H1 (cell line): Measurements from ENCODE around the gene GHRL. TPM values are rescaled to one million over a fixed set of nuclear protein-coding genes. Genes with fewer than 3 reads are reported as not detected.

Experiments used
- CTCF ChIA-PET: fragments of 300-600 bp; sonication (Branson Sonifier 250); formaldehyde crosslinking; loops from one replicate; lab custom pipeline; 2021; ENCODE audit not compliant: partially characterized antibody; lab: Charles Lee
- POLR2A ChIA-PET: fragments of 300-600 bp; sonication (Branson Sonifier 250); formaldehyde crosslinking; loops from one replicate; lab custom pipeline; 2021; ENCODE audit warnings: inconsistent platforms; ENCODE audit not compliant: partially characterized antibody; lab: Charles Lee
- DNase-seq, 2 experiments: peaks; one replicate each; pipeline versions ENCODE4 v3.0.0 to v3.0.0-alpha.2; 2010 to 2022; ENCODE audit warnings: low spot score in 2 of 2, low read depth in 1 of 2, mixed read lengths in 1 of 2
- FAIRE-seq: peaks from 2 replicates; lab custom pipeline; 2011; peaks lifted over from hg19 to GRCh38; lab: Jason Lieb, UNC
- H2AFZ ChIP-seq: 2 replicates; pipeline ENCODE4 v1.8.1; 2012; ENCODE audit warnings: low read length, inconsistent platforms
- H2AK5ac ChIP-seq: 2 replicates; pipeline ENCODE4 v1.6.1; 2013; ENCODE audit warnings: low read depth, low read length
- H2BK120ac ChIP-seq: replicated peaks from 2 replicates; pipeline ENCODE3; 2013; ENCODE audit warnings: low read depth, low read length, inconsistent platforms
- H2BK12ac ChIP-seq: 2 replicates; pipeline ENCODE4 v1.6.1; 2013; ENCODE audit warnings: low read depth, low read length
- H2BK15ac ChIP-seq: 2 replicates; pipeline ENCODE4 v1.6.1; 2013; ENCODE audit warnings: low read length
- H2BK20ac ChIP-seq: 2 replicates; pipeline ENCODE4 v1.6.1; 2013; ENCODE audit warnings: low read length
- H2BK5ac ChIP-seq: 2 replicates; pipeline ENCODE4 v1.6.1; 2013; ENCODE audit warnings: low read depth, low read length
- H3K14ac ChIP-seq: 2 replicates; pipeline ENCODE4 v1.6.1; 2013; ENCODE audit warnings: inconsistent platforms; ENCODE audit not compliant: insufficient read length
- H3K18ac ChIP-seq: 2 replicates; pipeline ENCODE4 v1.6.1; 2013; ENCODE audit warnings: low read length; ENCODE audit errors: extremely low read depth
- H3K23ac ChIP-seq: 2 replicates; pipeline ENCODE4 v1.6.1; 2013; ENCODE audit warnings: inconsistent platforms; ENCODE audit not compliant: insufficient read length
- H3K23me2 ChIP-seq: 2 replicates; pipeline ENCODE4 v1.6.1; 2013; ENCODE audit warnings: low read depth, low read length
- H3K27ac ChIP-seq: 2 replicates; pipeline ENCODE4 v1.6.1; 2011; ENCODE audit warnings: low read depth, low read length, inconsistent platforms
- H3K27me3 ChIP-seq, 4 experiments: replicated peaks in 1 of 4; 1 replicate in 1 of 4; 2 replicates in 3 of 4; pipeline versions ENCODE4 v1.6.1 to v1.8.1; 2011 to 2013; ENCODE audit warnings: low read length in 3 of 4, mild to moderate bottlenecking in 3 of 4, inconsistent platforms in 2 of 4, mixed read lengths in 2 of 4, moderate library complexity in 1 of 4; ENCODE audit not compliant: control insufficient read depth in 3 of 4, insufficient read depth in 3 of 4; ENCODE audit errors: extremely low read depth in 1 of 4
- H3K36me3 ChIP-seq, 4 experiments: 2 replicates each; pipeline versions ENCODE4 v1.6.1 to v1.8.1; 2011 to 2013; ENCODE audit warnings: mild to moderate bottlenecking in 4 of 4, low read length in 3 of 4, moderate library complexity in 2 of 4, control low read depth in 1 of 4, inconsistent platforms in 1 of 4; ENCODE audit not compliant: insufficient read depth in 4 of 4, control insufficient read depth in 2 of 4
- H3K4ac ChIP-seq: replicated peaks from 2 replicates; pipeline ENCODE3; 2013; ENCODE audit warnings: low read length, low read depth, mixed read lengths, inconsistent platforms; ENCODE audit not compliant: insufficient read length
- H3K4me1 ChIP-seq, 4 experiments: replicated peaks in 1 of 4; 1 replicate in 1 of 4; 2 replicates in 3 of 4; pipeline versions ENCODE4 v1.6.1 to v1.8.1; 2011 to 2013; ENCODE audit warnings: low read length in 3 of 4, inconsistent platforms in 2 of 4, mixed read lengths in 1 of 4; ENCODE audit not compliant: insufficient read depth in 4 of 4, control insufficient read depth in 3 of 4
- H3K4me2 ChIP-seq, 2 experiments: 2 replicates each; pipeline versions ENCODE4 v1.6.1 to v1.8.1; 2011 to 2013; ENCODE audit warnings: low read depth in 2 of 2, low read length in 2 of 2, control low read depth in 1 of 2, inconsistent platforms in 1 of 2, mild to moderate bottlenecking in 1 of 2; ENCODE audit not compliant: insufficient read depth in 1 of 2
- H3K4me3 ChIP-seq, 4 experiments: fragments of 200-600, 300-600 bp in 1 of 4; sonication (generic), shearing (Covaris generic), sonication (Bioruptor Twin) in 1 of 4; 2 replicates each; pipeline versions ENCODE4 v1.5.1 to v1.8.1; 2011 to 2016; ENCODE audit warnings: low read length in 4 of 4, low read depth in 3 of 4, control low read depth in 2 of 4, inconsistent platforms in 2 of 4, mild to moderate bottlenecking in 2 of 4, mixed read lengths in 1 of 4, moderate library complexity in 1 of 4; ENCODE audit not compliant: insufficient read depth in 2 of 4; ENCODE audit errors: extremely low read depth in 1 of 4
- H3K56ac ChIP-seq: replicated peaks from 2 replicates; pipeline ENCODE3; 2013; ENCODE audit warnings: low read depth, mild to moderate bottlenecking, mixed read lengths, low read length, inconsistent platforms; ENCODE audit not compliant: insufficient read length
- H3K79me1 ChIP-seq: 2 replicates; pipeline ENCODE4 v1.6.1; 2013; ENCODE audit warnings: low read depth, low read length, control low read depth
- H3K79me2 ChIP-seq, 2 experiments: 2 replicates each; pipeline versions ENCODE4 v1.6.1 to v1.8.1; 2012 to 2013; ENCODE audit warnings: low read length in 2 of 2, mild to moderate bottlenecking in 2 of 2, inconsistent platforms in 1 of 2; ENCODE audit not compliant: insufficient read depth in 2 of 2, control insufficient read depth in 1 of 2
- H3K9ac ChIP-seq, 4 experiments: replicated peaks in 1 of 4; 1 replicate in 1 of 4; 2 replicates in 3 of 4; pipeline versions ENCODE4 v1.6.1 to v1.8.1; 2011 to 2013; ENCODE audit warnings: low read depth in 3 of 4, low read length in 3 of 4, control low read depth in 2 of 4, mild to moderate bottlenecking in 2 of 4, moderate library complexity in 2 of 4, inconsistent platforms in 1 of 4; ENCODE audit errors: extremely low read depth in 1 of 4
- H3K9me3 ChIP-seq, 2 experiments: 2 replicates each; pipeline versions ENCODE4 v1.6.1 to v1.8.1; 2012 to 2013; ENCODE audit warnings: mild to moderate bottlenecking in 2 of 2, moderate library complexity in 2 of 2, control low read depth in 1 of 2, inconsistent platforms in 1 of 2, low read depth in 1 of 2, low read length in 1 of 2, mixed read lengths in 1 of 2; ENCODE audit not compliant: insufficient read depth in 2 of 2
- H4K20me1 ChIP-seq, 2 experiments: replicated peaks in 1 of 2; 2 replicates each; pipeline versions ENCODE3 to v1.8.1; 2011 to 2013; ENCODE audit warnings: inconsistent platforms in 2 of 2, low read length in 2 of 2, mild to moderate bottlenecking in 1 of 2; ENCODE audit not compliant: insufficient read depth in 2 of 2, control insufficient read depth in 1 of 2
- H4K5ac ChIP-seq: 2 replicates; pipeline ENCODE4 v1.6.1; 2013; ENCODE audit warnings: low read length, low read depth, mixed read lengths, inconsistent platforms; ENCODE audit not compliant: insufficient read length
- H4K8ac ChIP-seq: 2 replicates; pipeline ENCODE4 v1.8.0; 2013; ENCODE audit warnings: mild to moderate bottlenecking, moderate library complexity, low read length, inconsistent platforms; ENCODE audit not compliant: insufficient read depth; ENCODE audit errors: extremely low read depth
- H4K91ac ChIP-seq: replicated peaks from 2 replicates; pipeline ENCODE3; 2013; ENCODE audit warnings: low read length, mixed read lengths, inconsistent platforms; ENCODE audit not compliant: insufficient read length
- E2F6 ChIP-seq: IDR thresholded peaks from 2 replicates; pipeline ENCODE4 v1.6.1; 2012; ENCODE audit warnings: inconsistent platforms
- EGR1 ChIP-seq: IDR thresholded peaks from 2 replicates; pipeline ENCODE4 v1.6.1; 2011; ENCODE audit warnings: low read depth, low read length, borderline replicate concordance
- WGBS, 2 experiments: shearing (Covaris generic) in 1 of 2; methylation state at CpG; one replicate each; pipeline versions ENCODE4 v1.1.6 to v1.1.7; 2013 to 2015; ENCODE audit warnings: low lambda C conversion rate in 2 of 2, mixed read lengths in 2 of 2, inconsistent platforms in 1 of 2, low coverage in 1 of 2, missing lambda C conversion rate in 1 of 2; ENCODE audit not compliant: insufficient replicate concordance in 2 of 2, insufficient coverage in 1 of 2, insufficient read length in 1 of 2; ENCODE audit errors: extremely low coverage in 1 of 2, missing lambda C conversion rate in 1 of 2; 5-methylcytosine and 5-hydroxymethylcytosine counted together
- polyA plus RNA-seq, 7 experiments: library from polyadenylated mRNA; depleted of rRNA in 3 of 7; stranded (reverse) in 5 of 7; unstranded in 2 of 7; fragments of >200 nt in 5 of 7; fragments of 200-250 nt in 2 of 7; gene quantifications; 1 replicate in 5 of 7; 2 replicates in 1 of 7; 4 replicates in 1 of 7; pipeline versions ENCODE4 v1.2.1 to v1.2.3, GENCODE V29; 2011 to 2013; ENCODE audit warnings: missing spikeins in 2 of 7, mixed read lengths in 2 of 7
- total RNA-seq: library from RNA; stranded (reverse); fragmentation: NEBNext Ultra II Directional; extraction: Animal tissue kit (Norgen Biotek cat#: 25700); gene quantifications from 2 replicates; pipeline ENCODE4 v1.2.1, GENCODE V29; 2021

The GHRL gene
- total and polyA plus RNA-seq, 2 of the 8 experiments (the other 6 are each of a cell fraction or from before 2014, with no cell fraction given), result 0.32 to 0.35 TPM

- no peak overlapping the region for H2BK20ac ChIP-seq
- H2AK5ac ChIP-seq, result no peak overlapping the region
- H3K9me3 ChIP-seq, result no peaks in the 10 kb centered on the region
- H3K27me3 ChIP-seq, result peaks cover 0 to 4% (median 1%) of the 10 kb centered on the region in 4 experiments; a peak in 3 of 7 replicates
- no peak overlapping the region for H4K5ac ChIP-seq
- H3K4me3 ChIP-seq, result no peak overlapping the region
- no peak overlapping the region for H2BK5ac ChIP-seq
- no peak overlapping the region for H3K9ac ChIP-seq
- no peak overlapping the region for H3K14ac ChIP-seq
- POLR2A ChIA-PET, result interaction anchor here (1.2 kb wide), 1 partner anchor 11 kb away, joined by 6 read pairs; the partner anchor contains the start of gene SEC13
- H3K79me1 ChIP-seq, result no peaks in the 10 kb centered on the region
- no peaks in the 10 kb centered on the region; a peak in 1 of 7 replicates for H3K4me1 ChIP-seq
- DNase-seq (no peak), FAIRE-seq (no peak)
- peak overlapping the region; percentile 4; the same call in 1 of the 2 replicates for H4K8ac ChIP-seq
- CTCF ChIA-PET, result interaction anchor here (1.5 to 3.4 kb wide), 3 partner anchors 9 to 408 kb away, joined by 4 to 19 read pairs (median 11); no protein-coding TSS in a partner anchor
- H3K18ac ChIP-seq, result no peak overlapping the region
- H3K4ac ChIP-seq, result no peak overlapping the region
- TF ChIP-seq EGR1 (no peak), E2F6 (no peak)
- H3K23me2 ChIP-seq, result no peaks in the 10 kb centered on the region; the same call in 1 of the 2 replicates
- H3K27ac ChIP-seq, result no peak overlapping the region
- H2BK15ac ChIP-seq, result no peak overlapping the region
- no peak overlapping the region for H3K23ac ChIP-seq
- no peak overlapping the region for H2BK12ac ChIP-seq
- H2BK120ac ChIP-seq, result no peak overlapping the region
- no peaks in the 10 kb centered on the region for H3K79me2 ChIP-seq
- no peak overlapping the region for H4K91ac ChIP-seq
- no peaks in the 10 kb centered on the region for H4K20me1 ChIP-seq
- no peak overlapping the region for H3K56ac ChIP-seq
- H3K4me2 ChIP-seq, result no peak overlapping the region
- no peak overlapping the region for H2AFZ ChIP-seq
- H3K36me3 ChIP-seq, result no peaks in the 10 kb centered on the region
- WGBS, 2 experiments, result 92% methylated on average over 8 of the region's 8 CpGs; no CpG with 5 or more reads in 1 of the 2 experiments
Measured at GRCh38 chr3:10331320-10331719, 38.6 kb upstream of the GHRL start.
